Activated CD4-positive, CD25-positive, alpha-beta regulatory T cell treated with anti-CD3 and anti-CD28 coated beads, Interleukin-2, amount 50 U/mL, for 72 hours (primary cell): Measurements from ENCODE around the gene SZRD1.

Experiments used
- DNase-seq: peaks from one replicate; pipeline ENCODE4 v3.0.0; 2021

Gene SZRD1

GRCh38 chr1:16397120-16397519, 30.1 kb downstream of the SZRD1 start:
- DNase-seq: no peak

GRCh38 chr1:16398371-16398953, 31.4 kb downstream of the SZRD1 start:
- DNase-seq: no peak

DNA sequence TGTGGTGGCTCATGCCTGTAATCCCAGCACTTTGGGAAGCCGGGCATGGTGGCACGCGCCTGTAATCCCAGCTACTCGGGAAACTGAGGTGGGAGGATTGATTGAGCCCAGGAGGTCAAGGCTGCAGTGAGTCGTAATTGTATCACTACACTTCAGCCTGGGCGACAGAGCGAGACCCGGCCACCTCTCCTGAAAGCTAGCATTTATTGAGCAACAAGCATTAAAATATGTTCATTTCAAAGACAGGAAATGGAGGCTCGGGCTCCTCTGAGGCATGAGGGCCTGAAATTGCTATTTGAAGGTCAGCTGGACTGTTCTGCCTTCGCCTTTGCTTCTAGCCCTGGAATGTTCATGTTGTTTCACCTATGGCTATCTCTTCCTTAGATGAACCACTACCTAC, 35.7 kb downstream of the SZRD1 start:
- no peak for DNase-seq

DNA sequence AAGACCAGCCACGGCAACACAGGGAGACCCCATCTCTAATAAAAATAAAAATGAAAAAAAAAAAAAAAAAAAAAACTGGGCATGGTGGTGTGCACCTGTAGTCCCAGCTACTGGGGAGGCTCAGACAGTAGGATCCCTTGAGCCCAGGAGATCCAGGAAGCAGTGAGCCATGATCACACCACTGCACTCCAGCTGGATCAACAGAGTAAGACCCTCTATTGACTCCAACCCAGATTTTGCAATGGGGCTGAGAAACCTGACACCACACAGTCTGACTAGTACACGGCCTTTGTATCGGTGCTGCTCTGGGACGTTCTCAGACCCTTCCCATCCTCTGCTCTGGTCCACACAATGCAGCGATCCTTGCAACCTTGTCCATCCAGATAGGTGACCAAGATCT, 38.4 kb downstream of the SZRD1 start:
- no peak for DNase-seq

DNA sequence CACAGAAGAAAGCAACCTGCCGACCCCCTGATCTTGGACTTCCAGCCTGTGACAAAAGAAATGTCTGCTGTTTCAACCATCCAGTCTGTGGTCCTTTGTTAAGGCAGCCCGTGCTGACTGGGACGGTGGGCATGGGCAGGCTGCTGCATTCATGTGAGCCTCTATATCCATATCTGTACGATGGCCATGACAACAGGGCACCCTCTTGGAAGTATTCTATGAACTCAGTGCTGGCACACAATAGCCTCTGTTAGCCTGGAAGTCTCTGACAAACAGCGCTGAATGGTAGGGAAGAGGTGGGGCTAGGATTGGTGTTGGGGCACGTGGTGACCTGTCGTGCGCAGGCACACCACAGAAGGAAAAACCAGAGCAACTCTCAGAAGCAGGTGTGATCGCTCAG, 39.8 kb downstream of the SZRD1 start:
- no peak for DNase-seq

GRCh38 chr1:16409536-16410152, 42.6 kb downstream of the SZRD1 start:
- DNase-seq: no peak

DNA sequence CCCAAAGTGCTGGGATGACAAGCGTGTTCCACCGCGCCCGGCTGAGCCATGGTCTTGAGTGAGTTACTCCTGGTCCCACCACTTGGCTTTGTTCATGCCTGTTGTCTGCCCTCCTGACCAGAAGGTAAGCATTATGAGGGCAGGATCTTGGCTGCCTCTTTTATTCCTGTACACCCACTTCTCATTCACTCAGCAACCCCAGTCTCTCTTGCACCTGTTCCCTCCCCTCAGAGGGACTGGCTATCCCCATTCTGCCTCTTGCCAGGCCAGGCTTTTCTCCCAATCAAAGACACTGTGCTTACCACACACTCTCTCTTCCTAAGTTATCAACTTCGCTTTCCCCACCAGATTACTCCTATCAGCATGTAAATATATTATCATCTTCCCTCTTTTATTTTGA, 43.8 kb downstream of the SZRD1 start:
- no peak for DNase-seq

GRCh38 chr1:16413191-16413590, 46.1 kb downstream of the SZRD1 start:
- no peak for DNase-seq

- DNase-seq: no peak
Measured at GRCh38 chr1:16418823-16419425, 51.9 kb downstream of the SZRD1 start.

- peak; percentile 36 for DNase-seq
Measured at GRCh38 chr1:16420424-16421118, 53.5 kb downstream of the SZRD1 start.

- DNase-seq: no peak
Measured at GRCh38 chr1:16421201-16421600, 54.2 kb downstream of the SZRD1 start.

GRCh38 chr1:16422041-16422440, 55.0 kb downstream of the SZRD1 start:
- DNase-seq: no peak

- DNase-seq: no peak
Measured at GRCh38 chr1:16425125-16426025, 58.3 kb downstream of the SZRD1 start.

DNA sequence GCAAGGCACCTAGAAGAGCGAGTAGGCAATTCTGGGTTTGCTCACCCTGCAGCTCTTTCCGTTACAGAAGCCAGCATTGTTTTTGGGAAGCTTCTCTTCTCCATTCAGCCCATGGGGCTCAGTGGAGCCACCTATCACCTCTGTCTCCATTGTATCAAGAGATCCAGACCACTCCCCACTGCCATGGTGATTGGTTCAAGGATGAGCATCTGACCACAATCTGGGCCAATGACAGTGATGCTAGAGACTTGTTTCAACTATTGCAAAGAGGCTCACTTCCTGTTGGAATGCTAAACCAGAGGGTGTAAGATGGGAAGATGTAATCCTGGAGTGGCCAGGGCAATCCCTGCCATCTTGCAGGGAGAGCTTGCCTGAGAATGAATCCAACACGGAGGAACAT, 63.6 kb downstream of the SZRD1 start:
- no peak for DNase-seq

DNA sequence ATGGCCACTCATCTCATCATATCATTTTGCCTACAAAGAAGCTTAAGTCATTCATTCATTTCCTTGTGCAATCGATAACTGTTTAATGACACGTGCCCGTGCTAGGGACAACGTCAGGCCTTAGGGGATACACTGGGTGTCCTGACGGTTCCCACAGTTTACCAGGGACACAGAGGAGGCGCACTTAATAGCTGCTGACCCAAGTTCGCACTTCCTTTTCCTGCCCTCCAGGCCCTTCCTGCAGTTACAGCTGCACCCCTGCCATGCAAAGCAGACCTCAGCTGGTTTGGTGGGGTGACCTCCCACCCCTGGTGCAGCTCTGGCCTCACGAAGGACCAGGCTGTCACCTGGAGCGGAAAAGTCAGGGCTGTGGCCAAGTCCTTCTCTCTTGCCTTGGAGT, 66.0 kb downstream of the SZRD1 start:
- no peak for DNase-seq

DNA sequence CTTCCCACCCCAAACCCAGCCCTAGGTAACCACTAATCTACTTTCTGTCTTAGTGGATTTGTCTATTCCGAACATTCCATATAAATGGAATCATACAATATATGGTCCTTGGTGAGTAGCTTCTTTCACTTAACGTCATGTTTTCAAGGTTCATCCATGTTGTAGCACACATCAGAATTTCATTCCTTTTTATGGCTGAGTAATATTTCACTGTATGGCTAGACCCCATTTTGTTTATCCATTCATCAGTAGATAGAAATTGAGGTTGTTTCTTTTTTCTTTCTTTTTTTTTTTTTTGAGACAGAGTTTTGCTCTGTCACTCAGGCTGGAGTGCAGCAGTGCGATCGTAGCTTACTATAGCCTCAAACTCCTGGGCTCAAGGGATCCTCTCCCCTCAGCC, 67.0 kb downstream of the SZRD1 start:
- no peak for DNase-seq

GRCh38 chr1:16434501-16434900, 67.5 kb downstream of the SZRD1 start:
- DNase-seq: no peak

DNA sequence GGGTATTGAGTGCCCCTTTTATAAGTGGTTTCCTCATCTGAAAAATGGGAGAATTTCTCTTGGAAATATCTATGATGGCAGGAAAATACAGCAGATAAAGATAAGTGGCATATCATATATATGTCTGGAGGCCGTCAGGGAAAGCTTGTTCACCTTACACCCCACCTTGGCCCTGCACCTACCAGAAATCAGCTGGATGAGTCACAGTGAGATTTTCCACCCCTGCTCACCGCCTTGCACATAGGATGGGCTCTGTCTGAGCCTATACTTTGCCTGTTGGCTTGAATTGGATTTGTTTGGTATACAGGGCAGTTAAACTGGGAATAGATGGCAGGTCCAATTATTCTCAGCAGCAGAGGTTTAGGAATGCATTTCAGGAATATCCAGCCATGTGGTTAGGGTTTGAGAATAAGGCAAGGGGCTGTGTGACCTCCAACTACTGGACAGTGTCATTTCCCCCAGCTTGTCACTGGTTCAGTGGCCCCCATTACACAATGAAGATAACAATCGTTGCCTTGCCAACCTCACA, 70.0 kb downstream of the SZRD1 start, which contains the start of gene SPATA21:
Gene SPATA21, minus strand, starts transcription at position 479 of the 529 bp plus-strand sequence. CDS start 6,053 bp downstream, outside the sequence.
- no peak for DNase-seq

DNA sequence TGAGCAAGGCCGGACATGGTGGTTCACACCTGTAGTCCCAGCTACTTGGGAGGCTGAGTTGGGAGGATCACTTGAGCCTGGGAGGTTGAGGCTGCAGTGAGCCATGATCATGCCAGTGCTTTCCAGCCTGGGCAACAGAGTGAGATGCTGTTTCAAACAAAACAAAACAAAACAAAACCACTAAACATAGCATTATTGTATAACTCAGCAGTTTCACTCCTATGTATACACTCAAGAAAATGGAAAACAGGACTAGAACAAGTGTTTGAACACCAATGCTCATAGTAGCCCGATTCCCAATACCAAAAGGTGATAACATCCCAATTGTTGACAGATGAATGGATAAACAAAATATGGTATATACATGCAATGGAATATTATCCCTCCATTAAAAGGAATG, 71.5 kb downstream of the SZRD1 start:
- DNase-seq: no peak

- no peak for DNase-seq
Measured at GRCh38 chr1:16438924-16439323, 71.9 kb downstream of the SZRD1 start.

GRCh38 chr1:16440131-16440469, 73.1 kb downstream of the SZRD1 start:
- no peak for DNase-seq

DNA sequence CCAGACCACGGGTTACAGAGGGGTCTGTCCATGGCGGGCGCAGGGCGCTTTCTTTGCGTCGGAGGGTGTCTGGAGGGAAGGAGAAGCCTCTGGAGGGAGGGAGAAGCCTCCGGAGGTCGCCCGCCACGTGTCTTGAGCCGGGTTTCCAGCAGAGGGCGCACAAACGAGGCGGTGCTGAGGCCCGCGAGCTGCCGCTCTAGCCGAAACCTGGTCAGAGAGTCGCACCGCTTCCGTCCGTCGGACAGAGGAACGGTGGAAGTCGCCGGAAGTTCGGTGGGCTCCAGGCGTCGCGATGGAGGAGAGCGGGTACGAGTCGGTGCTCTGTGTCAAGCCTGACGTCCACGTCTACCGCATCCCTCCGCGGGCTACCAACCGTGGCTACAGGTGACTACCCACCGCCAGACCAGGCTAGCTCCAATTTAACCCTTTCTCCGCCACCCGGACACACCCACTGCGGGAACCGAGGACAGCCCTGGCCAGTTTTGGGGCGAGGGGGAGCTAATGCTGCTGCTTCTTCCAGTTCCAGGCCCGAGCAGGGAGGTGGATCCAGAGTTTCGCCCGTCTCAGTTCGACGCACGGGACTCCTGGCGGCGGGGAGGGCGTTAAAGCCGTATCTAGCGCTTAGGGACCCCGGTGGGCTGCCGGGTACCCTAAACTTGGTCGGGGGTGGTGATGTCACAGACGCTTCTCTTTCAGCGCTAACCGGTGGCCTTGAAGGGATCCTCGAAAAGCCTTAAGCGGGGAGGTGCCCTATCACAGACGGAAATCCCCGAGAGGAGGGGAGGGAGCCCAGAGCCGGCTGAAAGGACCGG, 73.6 kb downstream of the SZRD1 start, which contains the start of gene NECAP2:
Gene NECAP2, plus strand, starts transcription at position 255 of the 812 bp plus-strand sequence. Its CDS starts 38 bp downstream, at position 293.
- DNase-seq: peak; percentile 95
